Type B pancreatic cell (in vitro differentiated cells): ENCODE measurements around the gene KRT71. TPM values are rescaled to one million over a fixed set of nuclear protein-coding genes. Genes with fewer than 3 reads are reported as not detected.

ENCODE experiments used
- DNase-seq: peaks from one replicate; pipeline ENCODE4 v3.0.0; 2021; ENCODE audit warnings: mixed read lengths; ENCODE audit not compliant: unreplicated experiment; ENCODE audit errors: extremely low spot score
- H3K27ac Mint-ChIP-seq: 2 replicates; pipeline ENCODE4 v1.8.0; 2021; ENCODE audit warnings: mild to moderate bottlenecking, mixed read lengths
- H3K27me3 Mint-ChIP-seq: 2 replicates; pipeline ENCODE4 v1.8.0; 2021; ENCODE audit warnings: mixed read lengths
- H3K36me3 Mint-ChIP-seq: 2 replicates; pipeline ENCODE4 v1.8.0; 2021; ENCODE audit warnings: mixed read lengths
- H3K4me1 Mint-ChIP-seq: one replicate; pipeline ENCODE4 v1.8.0; 2021; ENCODE audit warnings: mixed read lengths; ENCODE audit not compliant: unreplicated experiment
- H3K4me3 Mint-ChIP-seq: 2 replicates; pipeline ENCODE4 v1.8.0; 2021; ENCODE audit warnings: mild to moderate bottlenecking, mixed read lengths
- H3K9me3 Mint-ChIP-seq: 2 replicates; pipeline ENCODE4 v1.8.0; 2021; ENCODE audit warnings: mixed read lengths
- CTCF ChIP-seq: fragments of 200-600 bp; sonication (generic); conservative IDR thresholded peaks from 2 replicates; pipeline ENCODE4 v1.5.0; 2021; ENCODE audit warnings: antibody characterized with exemption, mild to moderate bottlenecking
- total RNA-seq: library from RNA; stranded (reverse); gene quantifications from 2 replicates; pipeline ENCODE4 v1.2.1, GENCODE V29; 2021; ENCODE audit warnings: low replicate concordance

The KRT71 gene
- total RNA-seq, 1 donor from 2014 or later = not detected

- no peaks in the 10 kb centered on the region for H3K9me3 Mint-ChIP-seq
Measured at GRCh38 chr12:52534482-52534881, 18.5 kb downstream of the KRT71 start.

GRCh38 chr12:52533686-52534470 lies 19.1 kb downstream of the KRT71 start:
- no peaks in the 10 kb centered on the region for H3K9me3 Mint-ChIP-seq
- DNase-seq = no peak
- no peaks in the 10 kb centered on the region for H3K27me3 Mint-ChIP-seq
- H3K4me3 Mint-ChIP-seq = no peak overlapping the region
- no peak for TF ChIP-seq CTCF
- H3K4me1 Mint-ChIP-seq = peaks cover 4% of the 10 kb centered on the region
- no peak overlapping the region for H3K27ac Mint-ChIP-seq
- H3K36me3 Mint-ChIP-seq = no peaks in the 10 kb centered on the region

More at GRCh38 chr12:52534482-52534881, 18.5 kb downstream of the KRT71 start:
- Mint-ChIP-seq H3K4me3 (no peak overlapping the region), H3K27ac (no peak overlapping the region), H3K4me1 (peaks cover 10% of the 10 kb centered on the region), H3K27me3 (peaks cover 6% of the 10 kb centered on the region), H3K36me3 (no peaks in the 10 kb centered on the region)
- no peak for TF ChIP-seq CTCF
- no peak for DNase-seq

- TF ChIP-seq CTCF = no peak
- no peaks in the 10 kb centered on the region for H3K27me3 Mint-ChIP-seq
- H3K27ac Mint-ChIP-seq = no peak overlapping the region
- H3K4me3 Mint-ChIP-seq = no peak overlapping the region
- DNase-seq = no peak
- no peaks in the 10 kb centered on the region for H3K4me1 Mint-ChIP-seq
- no peaks in the 10 kb centered on the region for H3K36me3 Mint-ChIP-seq
- no peaks in the 10 kb centered on the region for H3K9me3 Mint-ChIP-seq
Measured at GRCh38 chr12:52532636-52533035, 20.3 kb downstream of the KRT71 start.

- Mint-ChIP-seq H3K36me3 (no peaks in the 10 kb centered on the region), H3K4me3 (no peak overlapping the region), H3K27ac (no peak overlapping the region), H3K9me3 (no peaks in the 10 kb centered on the region), H3K27me3 (no peaks in the 10 kb centered on the region), H3K4me1 (no peaks in the 10 kb centered on the region)
- DNase-seq = no peak
- TF ChIP-seq CTCF = no peak
Measured at GRCh38 chr12:52531566-52532300, 21.2 kb downstream of the KRT71 start.

GRCh38 chr12:52530905-52531304 lies 22.0 kb downstream of the KRT71 start:
- no peak for DNase-seq
- Mint-ChIP-seq H3K4me3 (no peak overlapping the region), H3K27me3 (no peaks in the 10 kb centered on the region), H3K27ac (no peak overlapping the region), H3K9me3 (no peaks in the 10 kb centered on the region), H3K36me3 (no peaks in the 10 kb centered on the region), H3K4me1 (no peaks in the 10 kb centered on the region)
- TF ChIP-seq CTCF = no peak
